GM13976 (cell line): ENCODE results near the gene TTLL12.

ENCODE experiments used
- DNase-seq: peaks from one replicate; pipeline ENCODE4 v3.0.0; 2012; ENCODE audit warnings: low spot score
- CTCF ChIP-seq: IDR thresholded peaks from 2 replicates; pipeline ENCODE4 v1.5.1; 2012; ENCODE audit warnings: borderline replicate concordance, mild to moderate bottlenecking; ENCODE audit not compliant: insufficient read depth; ENCODE audit errors: extremely low read depth, missing control alignments, control extremely low read depth
- in situ Hi-C: fragments of 300-500 bp; cut with MboI; formaldehyde crosslinking; loops from one replicate; pipeline ENCODE4 v1.12.0; 2022; ENCODE audit warnings: low sequenced_read_pairs, mixed read lengths, inconsistent platforms; ENCODE audit not compliant: unreplicated experiment

The TTLL12 gene

GRCh38 chr22:43230971-43231723 is 44.2 kb upstream of the TTLL12 start:
- peak; percentile 93 for TF ChIP-seq CTCF
- peak; percentile 90 for DNase-seq
- in situ Hi-C loops = no loop called here

- no peak for DNase-seq
- in situ Hi-C loops = no loop called here
- TF ChIP-seq CTCF = no peak
Observed at GRCh38 chr22:43230571-43230970, 43.6 kb upstream of the TTLL12 start.

- in situ Hi-C loops = no loop called here
- DNase-seq = no peak
- no peak for TF ChIP-seq CTCF
Observed at GRCh38 chr22:43228863-43229262, 41.9 kb upstream of the TTLL12 start.

GRCh38 chr22:43228330-43228729 is 41.4 kb upstream of the TTLL12 start:
- TF ChIP-seq CTCF = peak; percentile 17
- in situ Hi-C loops = no loop called here

GRCh38 chr22:43227239-43227630 is 40.3 kb upstream of the TTLL12 start:
- no peak for TF ChIP-seq CTCF
- in situ Hi-C loops = no loop called here
- no peak for DNase-seq

More at GRCh38 chr22:43228330-43228729, 41.4 kb upstream of the TTLL12 start:
- DNase-seq = peak; percentile 57

GRCh38 chr22:43226377-43227238 is 39.7 kb upstream of the TTLL12 start:
- TF ChIP-seq CTCF = no peak
- no peak for DNase-seq
- in situ Hi-C loops = no loop called here
